Measurements from ENCODE around the gene RUFY1.

DNA sequence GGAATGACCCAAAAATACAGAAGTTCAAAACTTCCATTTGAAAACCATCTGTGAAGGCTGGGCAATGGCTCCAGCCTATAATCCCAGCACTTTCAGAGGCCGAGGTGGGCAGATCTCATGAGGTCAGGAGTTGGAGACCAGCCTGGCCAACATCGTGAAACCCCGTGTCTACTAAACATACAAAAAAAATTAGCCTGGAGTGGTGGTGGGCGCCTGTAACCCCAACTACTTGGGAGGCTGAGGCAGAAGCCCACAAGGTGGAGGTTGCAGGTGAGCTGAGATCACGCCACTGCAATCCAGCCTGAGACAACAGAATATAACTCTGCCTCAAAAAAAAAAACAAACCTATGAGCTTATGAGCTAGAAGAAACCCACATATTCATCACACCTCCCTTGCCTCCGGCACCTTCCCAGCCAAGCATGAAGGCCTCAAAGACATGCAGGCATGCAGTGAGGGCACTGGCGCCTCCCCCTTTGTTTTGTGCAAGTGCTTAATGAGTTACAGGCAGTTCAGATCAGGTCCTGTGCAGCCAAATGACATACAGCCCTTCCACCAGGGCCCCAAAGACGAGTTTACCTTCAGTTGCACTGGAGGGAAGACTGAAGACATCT lies 63.2 kb downstream of the RUFY1 start:
- TF ChIP-seq, protein P1, sequence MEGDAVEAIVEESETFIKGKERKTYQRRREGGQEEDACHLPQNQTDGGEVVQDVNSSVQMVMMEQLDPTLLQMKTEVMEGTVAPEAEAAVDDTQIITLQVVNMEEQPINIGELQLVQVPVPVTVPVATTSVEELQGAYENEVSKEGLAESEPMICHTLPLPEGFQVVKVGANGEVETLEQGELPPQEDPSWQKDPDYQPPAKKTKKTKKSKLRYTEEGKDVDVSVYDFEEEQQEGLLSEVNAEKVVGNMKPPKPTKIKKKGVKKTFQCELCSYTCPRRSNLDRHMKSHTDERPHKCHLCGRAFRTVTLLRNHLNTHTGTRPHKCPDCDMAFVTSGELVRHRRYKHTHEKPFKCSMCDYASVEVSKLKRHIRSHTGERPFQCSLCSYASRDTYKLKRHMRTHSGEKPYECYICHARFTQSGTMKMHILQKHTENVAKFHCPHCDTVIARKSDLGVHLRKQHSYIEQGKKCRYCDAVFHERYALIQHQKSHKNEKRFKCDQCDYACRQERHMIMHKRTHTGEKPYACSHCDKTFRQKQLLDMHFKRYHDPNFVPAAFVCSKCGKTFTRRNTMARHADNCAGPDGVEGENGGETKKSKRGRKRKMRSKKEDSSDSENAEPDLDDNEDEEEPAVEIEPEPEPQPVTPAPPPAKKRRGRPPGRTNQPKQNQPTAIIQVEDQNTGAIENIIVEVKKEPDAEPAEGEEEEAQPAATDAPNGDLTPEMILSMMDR (IDR thresholded peaks at IDR 0.05), result no peak
- TF ChIP-seq CHD2 (IDR thresholded peaks at IDR 0.05; ENCODE audit: low read length, partially characterized antibody) (no peak), MXI1 (IDR thresholded peaks at IDR 0.05; ENCODE audit: low read depth, low read length) (no peak), TEAD4 (IDR thresholded peaks at IDR 0.05; ENCODE audit: borderline replicate concordance, insufficient read depth) (no peak), ELF1 (IDR thresholded peaks at IDR 0.05) (no peak)
